Stimulated activated naive CD8-positive, alpha-beta T cell treated with anti-CD3 and anti-CD28 coated beads, Interleukin-15, Interleukin-2, amounts not matched to agents 100 U/mL and 50 U/mL, for 24 hours (primary cell): ENCODE data around the gene RETREG1.
"Not testable (repeated sequence)": the region's sequence is repeated elsewhere in the genome, so short reads cannot be mapped to it uniquely, and the experiment has no call there.

Experiments
- ATAC-seq: fragments of 150-1000 bp; cut with Tn5 transposase; one replicate; pipeline ENCODE4 v1.10.0; 2021
- DNase-seq: peaks from one replicate; pipeline ENCODE4 v3.0.0; 2021

RETREG1 gene

DNA sequence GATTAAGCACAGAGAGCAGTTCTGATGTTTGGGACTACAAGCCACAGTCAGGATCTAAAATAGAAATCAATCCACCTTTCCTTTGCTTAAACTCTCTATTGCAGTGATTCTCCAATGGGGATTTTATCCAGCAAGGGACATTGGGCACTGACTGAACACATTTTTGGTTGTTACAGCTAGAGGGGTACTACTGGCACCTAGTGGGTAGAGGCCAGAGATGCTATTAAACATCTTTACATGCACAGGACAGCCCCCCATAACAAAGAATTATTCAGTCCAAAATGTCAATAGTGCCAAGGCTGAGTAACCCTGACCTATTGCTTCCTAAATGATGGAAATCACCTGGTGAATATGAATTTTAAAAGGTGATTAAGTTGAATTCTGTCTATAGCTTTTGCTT lies 163.2 kb downstream of the RETREG1 start:
- no peak for ATAC-seq
- DNase-seq, result no peak

DNA sequence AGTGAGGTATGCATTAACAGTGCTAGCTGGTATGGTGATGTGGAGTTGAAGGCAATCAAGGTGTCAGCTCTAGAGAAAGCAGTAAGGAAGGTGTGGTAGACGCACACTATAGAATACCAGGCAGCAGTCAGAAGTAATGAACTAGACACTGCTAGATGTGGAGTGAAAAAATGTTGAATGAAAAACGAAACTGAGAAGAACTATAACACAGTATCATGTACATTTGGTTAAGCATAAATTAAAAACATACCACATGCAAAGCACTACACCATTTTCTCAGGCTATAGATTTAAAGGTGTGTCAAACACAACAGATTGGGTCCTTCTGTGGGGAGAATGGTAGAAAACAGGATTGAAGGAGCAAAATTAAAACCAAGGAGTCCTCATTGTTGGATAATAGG lies 166.6 kb downstream of the RETREG1 start:
- no peak for DNase-seq
- no peak for ATAC-seq

DNA sequence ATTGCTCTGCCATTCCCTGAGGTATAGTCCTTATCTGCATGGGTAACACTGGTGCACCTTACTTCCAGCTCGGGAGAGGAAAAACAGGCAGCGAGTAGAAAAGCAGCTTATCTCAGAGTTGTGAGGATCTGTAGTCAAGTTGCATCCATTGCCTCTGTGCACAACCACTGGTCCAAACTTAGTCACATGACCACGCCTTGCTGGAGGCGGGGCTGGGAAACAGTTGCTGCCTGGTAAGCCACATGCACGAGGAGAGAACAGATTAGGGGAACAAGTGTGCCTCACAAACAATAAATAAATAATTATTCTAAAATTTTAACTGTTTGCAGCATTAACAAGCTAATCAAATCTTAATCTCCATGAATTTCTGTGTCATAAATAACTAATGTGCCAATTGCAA lies 169.8 kb downstream of the RETREG1 start:
- DNase-seq (no peak), ATAC-seq (no peak)

DNA sequence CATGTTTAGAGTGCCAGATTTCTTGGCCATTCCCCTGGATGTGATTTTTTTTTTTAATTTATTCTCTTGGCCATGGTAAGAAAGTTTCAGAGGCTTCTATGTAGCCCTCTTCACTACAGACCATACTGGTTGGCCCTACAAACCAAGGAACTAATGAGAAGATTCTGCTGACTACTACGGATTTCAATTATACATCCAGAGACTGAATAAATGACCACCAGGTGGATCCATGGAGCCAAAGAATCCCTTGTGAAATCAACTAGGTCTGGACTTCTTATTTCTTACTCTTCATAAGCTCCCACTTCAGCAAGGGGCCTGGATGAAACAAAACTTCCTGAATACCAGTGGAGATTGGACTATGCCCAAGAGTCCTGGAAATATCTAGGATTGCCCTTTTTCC lies 178.8 kb downstream of the RETREG1 start:
- ATAC-seq (no peak), DNase-seq (no peak)

DNA sequence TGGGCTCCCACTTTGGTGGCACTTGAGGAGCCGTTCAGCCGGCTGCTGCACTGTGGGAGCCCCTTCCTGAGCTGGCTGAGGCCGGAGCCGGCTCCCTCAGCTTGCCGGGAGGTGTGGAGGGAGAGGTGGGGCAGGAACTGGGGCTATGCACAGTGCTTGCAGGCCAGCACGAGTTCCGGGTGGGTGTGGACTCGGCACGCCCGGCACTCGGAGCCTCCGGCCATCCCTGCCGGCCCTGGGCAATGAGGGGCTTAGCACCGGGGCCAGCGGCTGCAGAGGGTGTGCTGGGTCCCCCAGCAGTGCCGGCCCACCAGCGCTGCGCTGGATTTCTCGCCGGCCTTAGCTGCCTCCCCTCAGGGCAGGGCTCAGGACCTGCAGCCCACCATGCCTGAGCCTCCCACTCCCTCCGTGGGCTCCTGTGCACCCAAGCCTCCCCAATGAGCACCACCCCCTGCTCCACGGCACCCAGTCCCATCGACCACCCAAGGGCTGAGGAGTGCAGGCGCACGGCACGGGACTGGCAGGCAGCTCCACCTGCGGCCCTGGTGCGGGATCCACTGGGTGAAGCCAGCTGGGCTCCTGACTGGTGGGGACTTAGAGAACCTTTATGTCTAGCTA lies 180.6 kb downstream of the RETREG1 start:
- ATAC-seq, DNase-seq: not testable (repeated sequence)

DNA sequence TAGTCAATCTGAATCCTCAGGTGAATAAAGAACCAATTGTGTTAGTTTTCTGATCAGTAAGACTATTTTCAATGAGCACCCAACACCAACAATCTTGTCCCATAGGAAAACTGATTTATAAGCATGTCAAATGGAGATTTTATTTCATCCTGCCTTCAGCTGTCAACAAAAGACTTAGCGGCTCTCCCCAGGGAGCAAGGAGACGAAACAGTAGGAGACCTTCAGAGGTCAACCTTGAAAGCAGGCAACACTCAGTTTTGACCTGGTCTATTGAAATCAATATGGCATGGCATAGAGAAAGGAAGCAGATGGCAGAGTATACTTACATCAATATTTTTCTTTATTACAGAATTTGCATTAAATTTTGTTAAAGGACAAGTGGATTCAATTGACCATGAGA lies 185.3 kb downstream of the RETREG1 start:
- ATAC-seq (no peak), DNase-seq (no peak)

DNA sequence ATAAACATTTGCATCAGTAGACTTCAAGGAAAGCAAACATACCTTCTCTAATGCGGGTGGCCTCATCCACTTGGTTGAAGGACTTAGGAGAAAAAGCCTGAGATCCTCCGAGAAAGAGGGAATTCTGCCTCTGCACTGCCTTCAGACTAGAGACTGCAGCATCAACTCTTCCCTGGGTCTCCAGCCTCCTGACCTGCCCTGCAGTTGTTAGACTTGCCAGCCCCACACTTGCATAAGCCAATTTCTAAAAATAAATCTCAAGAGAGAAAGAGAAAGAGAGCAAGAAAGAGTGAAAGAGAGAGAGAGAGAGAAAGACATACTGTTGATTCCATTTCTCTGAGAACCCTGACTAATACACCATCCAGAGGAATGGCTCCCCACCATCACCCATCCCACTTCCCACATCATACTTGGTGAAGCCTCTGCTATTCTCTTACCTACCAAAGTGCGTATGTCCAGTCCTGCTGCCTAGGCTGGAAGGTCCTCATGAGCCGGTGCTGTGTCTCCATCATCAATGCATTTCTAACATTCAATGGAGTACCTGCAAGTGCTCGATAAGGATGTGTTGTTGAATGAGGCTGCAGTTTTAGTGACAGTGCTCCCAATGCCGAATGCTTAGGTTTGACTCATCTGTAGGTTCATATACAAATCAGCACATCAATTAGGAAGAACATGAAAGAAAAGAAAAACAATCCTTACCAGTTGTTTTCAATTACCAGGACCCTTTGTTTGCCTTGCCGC lies 186.3 kb downstream of the RETREG1 start:
- DNase-seq (no peak), ATAC-seq (no peak)

DNA sequence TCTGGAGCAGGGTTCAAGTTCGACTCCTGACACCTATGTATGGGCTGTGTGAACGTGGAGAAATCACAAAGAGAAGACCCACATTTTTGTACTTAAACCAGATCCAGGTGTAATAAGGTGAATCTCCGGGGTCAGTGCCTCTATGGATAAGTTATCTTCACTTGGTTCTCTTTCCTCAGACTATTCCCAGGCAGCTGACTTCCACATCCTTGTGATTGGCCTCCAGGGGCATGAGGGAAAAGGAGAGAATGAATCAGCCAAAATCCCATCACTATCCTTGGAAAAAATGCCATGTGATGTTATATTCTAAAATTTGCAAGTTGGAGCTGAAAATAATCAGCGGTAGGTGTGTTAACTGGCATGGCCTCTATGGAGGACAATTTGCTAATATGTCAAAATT lies 188.4 kb downstream of the RETREG1 start:
- ATAC-seq (no peak), DNase-seq (no peak)

DNA sequence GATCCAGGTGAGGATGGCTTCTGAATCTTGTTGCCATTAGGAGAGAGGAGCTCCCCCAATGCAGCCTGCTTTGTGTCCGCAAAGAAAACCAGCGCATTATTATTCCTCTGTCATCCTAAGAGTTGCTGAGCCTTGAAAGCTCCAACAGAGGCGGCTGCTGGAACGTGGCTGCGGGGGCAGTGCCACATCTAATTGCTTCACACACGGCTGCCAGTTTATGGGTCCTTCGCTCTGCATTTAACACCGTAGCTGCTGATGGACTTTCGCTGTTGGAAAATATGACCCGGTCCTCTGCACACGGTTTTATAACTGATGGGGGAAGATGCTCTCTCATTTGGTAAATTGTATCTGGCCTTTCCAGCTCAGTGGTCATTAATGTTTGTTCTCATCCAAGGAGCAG lies 189.2 kb downstream of the RETREG1 start:
- ATAC-seq, result no peak
- DNase-seq, result no peak
